Fibroblast of lung (primary cell): ENCODE results near the gene XPNPEP2. TPM values are rescaled to one million over a fixed set of nuclear protein-coding genes. Genes with fewer than 3 reads are reported as not detected.

Source experiments
- DNase-seq, 2 donors: peaks; one replicate each; pipeline versions ENCODE4 v3.0.0 to v3.0.0-alpha.2; 2010; ENCODE audit warnings: low read depth in 2 of 2
- H2AFZ ChIP-seq: 2 replicates; pipeline ENCODE4 v1.5.1; 2012; ENCODE audit warnings: low read length, control low read depth, inconsistent platforms
- H3K27ac ChIP-seq: 2 replicates; pipeline ENCODE4 v1.5.1; 2011; ENCODE audit warnings: low read length, control low read depth; ENCODE audit not compliant: insufficient read depth
- H3K27me3 ChIP-seq: 2 replicates; pipeline ENCODE4 v1.5.1; 2011; ENCODE audit warnings: mild to moderate bottlenecking, low read length; ENCODE audit not compliant: control insufficient read depth, insufficient read depth
- H3K36me3 ChIP-seq: 2 replicates; pipeline ENCODE4 v1.5.1; 2011; ENCODE audit warnings: low read length; ENCODE audit not compliant: control insufficient read depth, insufficient read depth
- H3K4me1 ChIP-seq: 2 replicates; pipeline ENCODE4 v1.5.1; 2011; ENCODE audit warnings: low read length; ENCODE audit not compliant: control insufficient read depth, insufficient read depth; ENCODE audit errors: extremely low read depth
- H3K4me2 ChIP-seq: 2 replicates; pipeline ENCODE4 v1.5.1; 2011; ENCODE audit warnings: low read length, control low read depth; ENCODE audit not compliant: insufficient read depth; ENCODE audit errors: extremely low read depth
- H3K4me3 ChIP-seq, 4 experiments: fragments of 200-600 bp in 1 of 4; sonication (generic) in 1 of 4; replicated peaks in 1 of 4; 2 replicates each; pipeline ENCODE4 v1.5.1; 2011 to 2016; ENCODE audit warnings: low read length in 4 of 4, low read depth in 3 of 4, mild to moderate bottlenecking in 3 of 4, control low read depth in 2 of 4, inconsistent platforms in 1 of 4, mixed read lengths in 1 of 4; ENCODE audit not compliant: insufficient read depth in 1 of 4; ENCODE audit errors: control extremely low read depth in 1 of 4
- H3K79me2 ChIP-seq: 2 replicates; pipeline ENCODE4 v1.5.1; 2012; ENCODE audit warnings: mild to moderate bottlenecking, low read length, inconsistent platforms; ENCODE audit not compliant: control insufficient read depth, insufficient read depth
- H3K9ac ChIP-seq: 2 replicates; pipeline ENCODE4 v1.5.1; 2011; ENCODE audit warnings: mild to moderate bottlenecking, low read length, control low read depth; ENCODE audit not compliant: insufficient read depth
- H3K9me3 ChIP-seq: 2 replicates; pipeline ENCODE4 v1.5.1; 2012; ENCODE audit warnings: low read depth, low read length; ENCODE audit not compliant: control insufficient read depth, insufficient read depth
- H4K20me1 ChIP-seq: 2 replicates; pipeline ENCODE4 v1.5.1; 2011; ENCODE audit warnings: low read length; ENCODE audit not compliant: control insufficient read depth, insufficient read depth; ENCODE audit errors: extremely low read depth
- EZH2 ChIP-seq: IDR thresholded peaks from 2 replicates; pipeline ENCODE4 v1.5.1; 2012; ENCODE audit warnings: low read length, control low read depth, mild to moderate bottlenecking; ENCODE audit errors: missing control alignments
- polyA plus RNA-seq, 2 donors: library from polyadenylated mRNA; depleted of rRNA in 1 of 2; stranded (reverse) in 1 of 2; unstranded in 1 of 2; fragments of >200 nt; gene quantifications; 2 replicates each; pipeline ENCODE4 v1.2.1, GENCODE V29; 2011 to 2012; ENCODE audit warnings: missing spikeins in 1 of 2
- total RNA-seq: library from RNA; depleted of rRNA; stranded (reverse); fragments of >200 nt; gene quantifications from 2 replicates; pipeline ENCODE4 v1.2.1, GENCODE V29; 2014
- TF ChIP-seq, protein P1 (sequence below), 2 donors: IDR thresholded peaks in 1 of 2; conservative IDR thresholded peaks in 1 of 2; 1 replicate in 1 of 2; 2 replicates in 1 of 2; pipeline ENCODE4 v1.5.1; 2011 to 2012; ENCODE audit warnings: low read length in 2 of 2, control low read depth in 1 of 2, inconsistent platforms in 1 of 2, low read depth in 1 of 2, mild to moderate bottlenecking in 1 of 2

The XPNPEP2 gene
- total and polyA plus RNA-seq, 2 donors (not counting 1 experiment from before 2014, with no cell fraction given), result 0.16 to 0.17 TPM

DNA sequence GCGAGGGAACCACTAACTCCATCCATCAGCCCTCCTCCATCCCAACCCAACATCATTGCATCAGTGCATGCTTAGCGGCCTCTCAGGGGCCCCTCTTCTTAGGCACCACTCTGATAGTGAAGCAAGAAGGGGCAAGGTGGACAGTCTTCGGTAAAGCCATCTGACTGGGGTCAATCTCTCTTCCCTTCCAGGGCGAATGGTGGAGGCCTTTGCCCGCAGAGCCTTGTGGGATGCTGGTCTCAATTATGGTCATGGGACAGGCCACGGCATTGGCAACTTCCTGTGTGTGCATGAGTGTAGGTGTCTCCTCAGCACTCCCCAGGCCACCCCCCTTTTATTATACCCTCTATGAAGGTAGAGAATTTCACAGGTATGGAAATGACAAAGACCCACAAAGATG is 22.2 kb downstream of the XPNPEP2 start:
- Histone ChIP-seq H3K4me1 (no peaks in the 10 kb centered on the region), H3K9ac (no peak overlapping the region), H4K20me1 (no peaks in the 10 kb centered on the region), H3K9me3 (no peaks in the 10 kb centered on the region), H2AFZ (no peak overlapping the region), H3K27ac (no peak overlapping the region), H3K36me3 (no peaks in the 10 kb centered on the region), H3K27me3 (no peaks in the 10 kb centered on the region), H3K4me3 (no peak overlapping the region), H3K79me2 (no peaks in the 10 kb centered on the region), H3K4me2 (no peak overlapping the region)
- no peak for TF ChIP-seq EZH2
- TF ChIP-seq, protein P1, sequence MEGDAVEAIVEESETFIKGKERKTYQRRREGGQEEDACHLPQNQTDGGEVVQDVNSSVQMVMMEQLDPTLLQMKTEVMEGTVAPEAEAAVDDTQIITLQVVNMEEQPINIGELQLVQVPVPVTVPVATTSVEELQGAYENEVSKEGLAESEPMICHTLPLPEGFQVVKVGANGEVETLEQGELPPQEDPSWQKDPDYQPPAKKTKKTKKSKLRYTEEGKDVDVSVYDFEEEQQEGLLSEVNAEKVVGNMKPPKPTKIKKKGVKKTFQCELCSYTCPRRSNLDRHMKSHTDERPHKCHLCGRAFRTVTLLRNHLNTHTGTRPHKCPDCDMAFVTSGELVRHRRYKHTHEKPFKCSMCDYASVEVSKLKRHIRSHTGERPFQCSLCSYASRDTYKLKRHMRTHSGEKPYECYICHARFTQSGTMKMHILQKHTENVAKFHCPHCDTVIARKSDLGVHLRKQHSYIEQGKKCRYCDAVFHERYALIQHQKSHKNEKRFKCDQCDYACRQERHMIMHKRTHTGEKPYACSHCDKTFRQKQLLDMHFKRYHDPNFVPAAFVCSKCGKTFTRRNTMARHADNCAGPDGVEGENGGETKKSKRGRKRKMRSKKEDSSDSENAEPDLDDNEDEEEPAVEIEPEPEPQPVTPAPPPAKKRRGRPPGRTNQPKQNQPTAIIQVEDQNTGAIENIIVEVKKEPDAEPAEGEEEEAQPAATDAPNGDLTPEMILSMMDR (conservative IDR thresholded peaks at IDR 0.05 in 1 of 2, IDR thresholded peaks at IDR 0.05 in 1 of 2; ENCODE audit: low read depth in 1 of 2, low read length in 2 of 2), result no peak
- no peak for DNase-seq

DNA sequence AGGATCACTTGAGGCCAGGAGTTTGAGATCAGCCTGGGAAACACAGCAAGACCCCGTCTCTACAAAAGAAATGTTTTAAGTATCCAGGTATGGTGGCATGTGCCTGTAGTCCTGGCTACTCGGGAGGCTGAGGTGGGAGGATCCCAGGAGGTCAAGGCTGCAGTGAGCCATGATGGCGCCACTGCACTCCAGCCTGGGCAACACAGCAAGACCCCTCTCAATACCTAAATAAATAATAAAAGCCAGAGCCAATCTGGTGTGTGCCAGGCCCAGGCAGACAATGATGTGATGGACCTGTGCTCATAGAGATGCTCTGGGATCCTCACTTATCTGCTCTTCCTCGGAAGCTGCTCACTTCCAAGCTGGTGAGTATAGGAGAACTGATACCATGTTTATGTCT is 22.8 kb downstream of the XPNPEP2 start:
- no peaks in the 10 kb centered on the region for H3K9me3 ChIP-seq
- H3K9ac ChIP-seq, result no peak overlapping the region
- H4K20me1 ChIP-seq, result no peaks in the 10 kb centered on the region
- H2AFZ ChIP-seq, result no peak overlapping the region
- DNase-seq, result no peak
- H3K4me3 ChIP-seq, result no peak overlapping the region
- no peaks in the 10 kb centered on the region for H3K4me1 ChIP-seq
- no peak for TF ChIP-seq EZH2
- TF ChIP-seq, protein P1 (conservative IDR thresholded peaks at IDR 0.05 in 1 of 2, IDR thresholded peaks at IDR 0.05 in 1 of 2; ENCODE audit: low read depth in 1 of 2, low read length in 2 of 2), result no peak
- no peaks in the 10 kb centered on the region for H3K79me2 ChIP-seq
- no peaks in the 10 kb centered on the region for H3K36me3 ChIP-seq
- no peaks in the 10 kb centered on the region for H3K27me3 ChIP-seq
- H3K27ac ChIP-seq, result no peak overlapping the region
- H3K4me2 ChIP-seq, result no peak overlapping the region

DNA sequence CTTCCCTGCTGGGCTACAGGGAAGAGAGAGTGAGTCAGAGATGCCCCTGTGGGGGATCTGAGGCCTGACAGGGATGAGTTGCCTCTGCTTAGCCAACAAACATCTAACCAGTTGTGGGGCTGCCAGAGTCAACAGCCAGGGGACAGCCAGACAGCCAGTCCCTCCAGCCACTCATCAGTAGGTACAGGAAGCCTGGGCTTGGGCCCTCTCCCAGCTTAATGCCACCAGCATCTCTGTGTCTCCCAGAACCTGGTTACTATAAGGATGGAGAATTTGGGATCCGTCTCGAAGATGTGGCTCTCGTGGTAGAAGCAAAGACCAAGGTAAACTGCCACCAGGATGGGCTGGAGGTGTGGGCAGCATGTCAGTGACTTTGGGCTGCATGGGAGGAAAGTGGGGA is 23.7 kb downstream of the XPNPEP2 start:
- Histone ChIP-seq H3K27ac (no peak overlapping the region), H3K9ac (no peak overlapping the region), H3K27me3 (no peaks in the 10 kb centered on the region), H3K4me2 (no peak overlapping the region), H3K4me3 (no peak overlapping the region), H3K36me3 (no peaks in the 10 kb centered on the region), H4K20me1 (no peaks in the 10 kb centered on the region), H3K9me3 (no peaks in the 10 kb centered on the region), H2AFZ (no peak overlapping the region), H3K4me1 (no peaks in the 10 kb centered on the region), H3K79me2 (no peaks in the 10 kb centered on the region)
- no peak for DNase-seq
- TF ChIP-seq, protein P1 (conservative IDR thresholded peaks at IDR 0.05 in 1 of 2, IDR thresholded peaks at IDR 0.05 in 1 of 2; ENCODE audit: low read depth in 1 of 2, low read length in 2 of 2), result no peak
- no peak for TF ChIP-seq EZH2
